Transverse colon (tissue), 4 donors: Measurements from ENCODE around the gene RAPGEF2. TPM values are rescaled to one million over a fixed set of nuclear protein-coding genes. Genes with fewer than 3 reads are reported as not detected.
"Not testable (repeated sequence)": the region's sequence is repeated elsewhere in the genome, so short reads cannot be mapped to it uniquely, and the experiment has no call there.

Experiments used
- DNase-seq: peaks from one replicate; pipeline ENCODE4 v3.0.0-alpha.2; 2019
- H3K27ac ChIP-seq, 4 donors: fragments of 200-600 bp; sonication (generic); 2 replicates each; pipeline ENCODE4 v1.5.1; 2016 to 2018; ENCODE audit warnings: inconsistent platforms in 4 of 4
- H3K27me3 ChIP-seq: fragments of 200-600 bp; sonication (generic); 2 replicates; pipeline ENCODE4 v1.5.1; 2017; ENCODE audit warnings: inconsistent platforms
- H3K36me3 ChIP-seq, 4 donors: fragments of 200-600 bp; sonication (generic); 2 replicates each; pipeline ENCODE4 v1.5.1; 2017 to 2019; ENCODE audit warnings: inconsistent platforms in 4 of 4
- H3K4me1 ChIP-seq, 4 donors: fragments of 200-600 bp; sonication (generic); 2 replicates each; pipeline ENCODE4 v1.5.1; 2017 to 2020; ENCODE audit warnings: inconsistent platforms in 4 of 4
- H3K4me3 ChIP-seq, 4 donors: fragments of 200-600 bp; sonication (generic); 1 replicate in 1 of 4; 2 replicates in 3 of 4; pipeline versions ENCODE4 v1.5.1 to v1.6.1; 2017 to 2019; ENCODE audit warnings: inconsistent platforms in 4 of 4
- H3K9me3 ChIP-seq, 2 donors: fragments of 200-600 bp; sonication (generic); 2 replicates each; pipeline ENCODE4 v1.5.1; 2017 to 2019; ENCODE audit warnings: inconsistent platforms in 2 of 2
- EP300 ChIP-seq: sonication (generic); formaldehyde crosslinking; IDR thresholded peaks from one replicate; pipeline ENCODE4 v1.6.1; 2017; ENCODE audit warnings: antibody characterized with exemption, low read depth
- POLR2A ChIP-seq: fragments of 450-650 bp; IDR thresholded peaks from one replicate; pipeline ENCODE4 v1.6.1; 2016; ENCODE audit warnings: antibody characterized with exemption, mild to moderate bottlenecking, moderate library complexity
- POLR2AphosphoS5 ChIP-seq, 3 donors: sonication (generic); formaldehyde crosslinking; IDR thresholded peaks; one replicate each; pipeline ENCODE4 v1.6.1; 2016; ENCODE audit warnings: antibody characterized with exemption in 3 of 3
- WGBS, 2 donors: methylation state at CpG; one replicate each; pipeline ENCODE4 v1.1.5; 2018; ENCODE audit warnings: low coverage in 1 of 2; 5-methylcytosine and 5-hydroxymethylcytosine counted together
- in situ Hi-C, 4 donors: fragments of 200-750 bp; cut with MboI; loops; one replicate each; pipeline versions ENCODE4 v1.15.0 to v1.15.1; 2017; ENCODE audit warnings: low sequenced_read_pairs in 3 of 4, low pct_ligation_motif_present in 1 of 4, low pct_unique_long_range_greater_than_20kb in 1 of 4
- intact Hi-C: fragments of 100-400 bp; cut with DNase I; formaldehyde crosslinking; loops from one replicate; pipeline ENCODE4 v1.15.1; 2023; ENCODE audit warnings: low total_unique reads
- total RNA-seq, 4 donors: library from RNA; depleted of rRNA; stranded (reverse); fragments of >200 nt; gene quantifications; one replicate each; pipeline ENCODE4 v1.1.0, GENCODE V29; 2016
- TF ChIP-seq, protein P1 (sequence below), 5 experiments: fragments of 200-600 bp in 3 of 5; fragments of 450-650 bp in 2 of 5; sonication (generic) in 3 of 5; IDR thresholded peaks; 1 replicate in 2 of 5; 2 replicates in 3 of 5; pipeline ENCODE4 v1.5.1; 2016 to 2017; ENCODE audit warnings: antibody characterized with exemption in 5 of 5, inconsistent platforms in 3 of 5, mild to moderate bottlenecking in 2 of 5, moderate library complexity in 1 of 5

The RAPGEF2 gene
- total RNA-seq, 4 donors from 2014 or later: 23.3 to 64.8 (median 49.6) TPM

DNA sequence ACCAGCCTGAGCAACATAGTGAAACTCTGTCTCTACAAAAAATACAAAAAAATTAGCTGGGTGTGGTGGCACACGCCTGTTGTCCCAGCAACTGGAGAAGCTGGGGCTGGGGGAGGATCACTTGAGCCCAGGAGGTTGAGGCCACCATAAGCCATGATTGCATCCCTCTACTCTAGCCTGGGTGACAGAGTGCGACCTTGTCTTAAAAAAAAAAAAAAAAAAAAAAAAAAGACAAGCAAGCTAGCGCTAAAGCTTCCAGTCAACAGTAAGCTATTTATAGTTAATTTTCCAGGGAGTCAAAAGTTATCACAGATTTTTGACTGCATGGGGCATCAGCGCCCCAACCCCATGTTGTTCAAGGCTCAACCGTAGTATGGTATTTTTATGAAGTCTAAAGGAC is 273.4 kb downstream of the RAPGEF2 start:
- no peaks in the 10 kb centered on the region for H3K36me3 ChIP-seq
- H3K27me3 ChIP-seq: no peaks in the 10 kb centered on the region
- H3K4me3 ChIP-seq: no peak overlapping the region
- no peaks in the 10 kb centered on the region for H3K9me3 ChIP-seq
- no peaks in the 10 kb centered on the region for H3K4me1 ChIP-seq
- TF ChIP-seq, protein P1, sequence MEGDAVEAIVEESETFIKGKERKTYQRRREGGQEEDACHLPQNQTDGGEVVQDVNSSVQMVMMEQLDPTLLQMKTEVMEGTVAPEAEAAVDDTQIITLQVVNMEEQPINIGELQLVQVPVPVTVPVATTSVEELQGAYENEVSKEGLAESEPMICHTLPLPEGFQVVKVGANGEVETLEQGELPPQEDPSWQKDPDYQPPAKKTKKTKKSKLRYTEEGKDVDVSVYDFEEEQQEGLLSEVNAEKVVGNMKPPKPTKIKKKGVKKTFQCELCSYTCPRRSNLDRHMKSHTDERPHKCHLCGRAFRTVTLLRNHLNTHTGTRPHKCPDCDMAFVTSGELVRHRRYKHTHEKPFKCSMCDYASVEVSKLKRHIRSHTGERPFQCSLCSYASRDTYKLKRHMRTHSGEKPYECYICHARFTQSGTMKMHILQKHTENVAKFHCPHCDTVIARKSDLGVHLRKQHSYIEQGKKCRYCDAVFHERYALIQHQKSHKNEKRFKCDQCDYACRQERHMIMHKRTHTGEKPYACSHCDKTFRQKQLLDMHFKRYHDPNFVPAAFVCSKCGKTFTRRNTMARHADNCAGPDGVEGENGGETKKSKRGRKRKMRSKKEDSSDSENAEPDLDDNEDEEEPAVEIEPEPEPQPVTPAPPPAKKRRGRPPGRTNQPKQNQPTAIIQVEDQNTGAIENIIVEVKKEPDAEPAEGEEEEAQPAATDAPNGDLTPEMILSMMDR (IDR thresholded peaks at IDR 0.05): no peak
- TF ChIP-seq POLR2A (no peak), EP300 (no peak), POLR2AphosphoS5 (IDR thresholded peaks at IDR 0.05) (no peak)
- WGBS, 2 donors: 92 to 93% methylated on average over 2 to 5 of the region's 5 CpGs
- no peak overlapping the region for H3K27ac ChIP-seq
- in situ Hi-C loops: no loop called here
- DNase-seq: no peak
- intact Hi-C loops: no loop called here

DNA sequence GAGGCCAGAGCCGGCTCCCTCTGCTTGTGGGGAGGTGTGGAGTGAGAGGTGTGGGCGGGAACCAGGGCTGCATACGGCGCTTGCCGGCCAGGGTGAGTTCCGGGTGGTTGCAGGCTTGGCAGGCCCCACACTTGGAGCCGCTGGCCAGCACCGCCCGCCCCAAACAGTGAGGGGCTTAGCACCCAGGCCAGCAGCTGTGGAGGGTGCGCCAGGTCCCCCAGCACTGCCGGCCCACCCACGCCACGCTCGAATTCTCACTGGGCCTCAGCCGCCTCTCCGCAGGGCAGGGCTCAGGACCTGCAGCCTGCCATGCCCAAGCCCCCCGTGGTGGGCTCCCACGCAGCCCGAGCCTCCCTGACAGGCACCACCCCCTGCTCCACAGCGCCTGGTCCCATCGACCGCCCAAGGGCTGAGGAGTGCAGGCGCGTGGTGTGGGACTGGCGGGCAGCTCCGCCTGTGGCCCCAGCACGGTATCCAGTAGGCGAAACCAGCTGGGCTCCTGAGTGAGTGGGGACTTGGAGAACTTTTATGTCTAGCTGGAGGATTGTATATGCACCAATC is 275.3 kb downstream of the RAPGEF2 start:
- H3K27ac ChIP-seq: no peak overlapping the region
- no peaks in the 10 kb centered on the region for H3K36me3 ChIP-seq
- H3K4me1 ChIP-seq: no peaks in the 10 kb centered on the region
- no peak for TF ChIP-seq POLR2AphosphoS5 (IDR thresholded peaks at IDR 0.05)
- TF ChIP-seq, protein P1 (IDR thresholded peaks at IDR 0.05): no peak
- 97% methylated on average over 24 of the region's 28 CpGs; no CpG with 5 or more reads in 1 of the 2 donors for WGBS, 2 donors
- no peaks in the 10 kb centered on the region for H3K27me3 ChIP-seq
- no peak overlapping the region for H3K4me3 ChIP-seq
- in situ Hi-C loops: no loop called here
- no peaks in the 10 kb centered on the region for H3K9me3 ChIP-seq
- intact Hi-C loops: no loop called here
- no peak for DNase-seq

DNA sequence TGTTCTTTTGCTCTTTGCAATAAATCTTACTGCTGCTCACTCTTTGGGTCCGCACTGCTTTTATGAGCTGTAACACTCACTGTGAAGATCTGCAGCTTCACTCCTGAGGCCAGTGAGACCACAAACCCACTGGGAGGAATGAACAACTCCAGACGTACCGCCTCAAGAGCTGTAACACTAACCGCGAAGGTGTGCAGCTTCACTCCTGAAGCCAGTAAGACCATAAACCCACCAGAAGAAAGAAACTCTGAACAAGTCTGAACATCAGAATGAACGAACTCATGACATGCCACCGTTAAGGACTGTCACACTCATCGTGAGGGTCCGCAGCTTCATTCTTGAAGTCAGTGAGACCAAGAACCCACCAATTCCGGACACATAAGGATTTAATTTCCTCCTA is 276.2 kb downstream of the RAPGEF2 start:
- in situ Hi-C loops, H3K27me3 ChIP-seq, H3K27ac ChIP-seq, H3K4me3 ChIP-seq, H3K36me3 ChIP-seq, H3K4me1 ChIP-seq, DNase-seq, intact Hi-C loops, H3K9me3 ChIP-seq: not testable (repeated sequence)
- WGBS, 2 donors: 88 to 90% methylated on average over 9 to 10 of the region's 10 CpGs

- TF ChIP-seq EP300: no peak
- TF ChIP-seq POLR2A: no peak
- TF ChIP-seq, protein P1 (IDR thresholded peaks at IDR 0.05): no peak
- TF ChIP-seq POLR2AphosphoS5 (IDR thresholded peaks at IDR 0.05): no peak
- DNase-seq: no peak
- WGBS, 2 donors: 84 to 100% methylated on average over 2 of the region's 2 CpGs
- intact Hi-C loops (no loop called here), in situ Hi-C loops (no loop called here)
- Histone ChIP-seq H3K27me3 (no peaks in the 10 kb centered on the region), H3K9me3 (no peaks in the 10 kb centered on the region), H3K36me3 (no peaks in the 10 kb centered on the region), H3K4me1 (no peaks in the 10 kb centered on the region), H3K4me3 (no peak overlapping the region), H3K27ac (no peak overlapping the region)
These were observed 277.0 kb downstream of the RAPGEF2 start for GRCh38 chr4:159379836-159380235.

- H3K36me3 ChIP-seq: no peaks in the 10 kb centered on the region
- in situ Hi-C loops: no loop called here
- H3K27me3 ChIP-seq: no peaks in the 10 kb centered on the region
- TF ChIP-seq EP300 (no peak), POLR2A (no peak), POLR2AphosphoS5 (IDR thresholded peaks at IDR 0.05) (no peak)
- TF ChIP-seq, protein P1 (IDR thresholded peaks at IDR 0.05): no peak
- no peaks in the 10 kb centered on the region for H3K4me1 ChIP-seq
- H3K27ac ChIP-seq: no peak overlapping the region
- H3K4me3 ChIP-seq: no peak overlapping the region
- 70 to 74% methylated on average over 5 to 8 of the region's 8 CpGs for WGBS, 2 donors
- no peaks in the 10 kb centered on the region for H3K9me3 ChIP-seq
- intact Hi-C loops: no loop called here
- DNase-seq: no peak
These were observed 280.1 kb downstream of the RAPGEF2 start for GRCh38 chr4:159382856-159383561.
